SK-N-MC (cell line): Measurements from ENCODE around the gene TXNL1.

ENCODE experiments used
- EZH2 ChIP-seq: fragments of 200-600 bp; sonication (generic); IDR thresholded peaks from one replicate; pipeline ENCODE4 v1.6.1; 2017; ENCODE audit warnings: antibody characterized with exemption
- POLR2AphosphoS5 ChIP-seq: IDR thresholded peaks from 2 replicates; pipeline ENCODE4 v1.6.1; 2012; ENCODE audit warnings: mild to moderate bottlenecking, low read depth, low read length, borderline replicate concordance

- TF ChIP-seq POLR2AphosphoS5 (no peak), EZH2 (no peak)
Observed at GRCh38 chr18:56649996-56650395, 11.6 kb upstream of the TXNL1 start.
